HG02852 (cell line): ENCODE measurements around the gene PYY.
"Not testable (repeated sequence)": the region's sequence is repeated elsewhere in the genome, so short reads cannot be mapped to it uniquely, and the experiment has no call there.

Experiments
- ATAC-seq: cut with Tn5 transposase; IDR thresholded peaks from one replicate; pipeline ENCODE4 v1.9.1; 2021; ENCODE audit warnings: mild to moderate bottlenecking, moderate library complexity; ENCODE audit not compliant: unreplicated experiment

PYY gene

DNA sequence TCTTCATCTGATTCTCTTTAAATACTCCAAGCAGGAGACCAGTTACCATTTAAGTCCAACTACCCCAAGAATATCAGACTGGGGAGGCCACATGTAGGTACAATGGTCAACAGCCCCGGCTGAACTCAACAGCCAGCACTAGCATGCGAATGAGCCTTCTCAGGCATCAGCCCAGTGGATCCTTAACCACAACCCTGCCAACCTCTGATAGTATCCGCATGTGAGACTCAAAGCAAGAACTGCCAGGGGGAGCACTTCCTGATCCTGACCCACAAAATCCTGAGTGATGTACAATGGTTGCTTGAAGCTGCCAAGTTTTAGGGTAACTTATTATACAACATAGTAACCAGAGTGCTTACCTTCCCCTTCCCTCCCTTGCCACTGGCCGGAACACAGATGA, 4.0 kb downstream of the PYY start:
- no peak for ATAC-seq

DNA sequence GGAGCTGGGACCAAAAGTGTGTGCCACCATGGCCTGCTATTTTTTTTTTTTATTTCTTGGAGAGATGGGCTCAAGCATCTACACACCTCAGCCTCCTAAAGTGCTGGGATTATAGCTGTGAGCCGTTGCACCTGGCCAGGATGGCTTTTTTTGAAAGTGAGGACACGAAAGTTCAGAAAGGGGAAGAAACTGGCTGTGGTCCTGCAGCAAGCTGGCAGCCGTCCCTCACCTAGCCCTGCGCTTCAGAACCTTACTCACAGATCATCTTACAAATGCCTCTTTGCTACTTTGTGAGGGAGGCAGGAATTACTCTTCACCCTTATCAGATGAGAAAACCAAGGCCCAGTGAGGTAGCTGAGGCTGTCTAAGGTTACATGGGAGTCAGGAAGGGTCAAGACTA, 7.0 kb downstream of the PYY start:
- no peak for ATAC-seq

DNA sequence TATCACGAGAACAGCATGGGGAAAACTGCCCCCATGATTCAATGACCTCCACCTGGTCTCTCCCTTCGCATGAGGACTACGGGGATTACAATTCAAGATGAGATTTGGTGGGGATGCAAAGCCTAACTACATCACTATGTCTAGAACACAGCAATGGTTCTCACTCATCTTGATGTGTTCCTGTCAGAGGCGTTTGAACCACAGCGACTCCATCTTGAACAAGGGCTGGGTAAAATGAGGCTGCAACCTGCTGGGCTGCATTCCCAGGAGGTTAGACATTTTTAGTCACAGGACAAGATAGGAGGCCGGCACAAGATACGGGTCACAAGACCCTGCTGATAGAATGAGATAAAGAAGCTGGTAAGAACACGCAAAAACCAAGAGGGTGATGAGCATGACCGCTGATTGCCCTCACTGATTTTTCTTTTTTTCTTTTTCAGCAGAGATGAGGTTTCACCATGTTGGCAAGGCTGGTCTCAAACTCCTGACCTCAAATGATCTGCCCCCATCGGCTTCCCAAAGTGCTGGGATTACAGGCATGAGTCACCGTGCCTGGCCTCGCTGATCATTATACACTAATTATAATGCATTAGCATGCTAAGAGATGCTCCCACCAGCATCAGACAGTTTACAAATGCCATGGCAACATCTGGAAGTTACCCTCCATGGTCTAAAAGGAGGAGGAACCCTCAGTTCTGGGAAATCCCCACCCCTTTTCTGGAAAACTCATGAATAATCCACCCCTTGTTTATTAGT, 8.5 kb downstream of the PYY start:
- ATAC-seq, result no peak

DNA sequence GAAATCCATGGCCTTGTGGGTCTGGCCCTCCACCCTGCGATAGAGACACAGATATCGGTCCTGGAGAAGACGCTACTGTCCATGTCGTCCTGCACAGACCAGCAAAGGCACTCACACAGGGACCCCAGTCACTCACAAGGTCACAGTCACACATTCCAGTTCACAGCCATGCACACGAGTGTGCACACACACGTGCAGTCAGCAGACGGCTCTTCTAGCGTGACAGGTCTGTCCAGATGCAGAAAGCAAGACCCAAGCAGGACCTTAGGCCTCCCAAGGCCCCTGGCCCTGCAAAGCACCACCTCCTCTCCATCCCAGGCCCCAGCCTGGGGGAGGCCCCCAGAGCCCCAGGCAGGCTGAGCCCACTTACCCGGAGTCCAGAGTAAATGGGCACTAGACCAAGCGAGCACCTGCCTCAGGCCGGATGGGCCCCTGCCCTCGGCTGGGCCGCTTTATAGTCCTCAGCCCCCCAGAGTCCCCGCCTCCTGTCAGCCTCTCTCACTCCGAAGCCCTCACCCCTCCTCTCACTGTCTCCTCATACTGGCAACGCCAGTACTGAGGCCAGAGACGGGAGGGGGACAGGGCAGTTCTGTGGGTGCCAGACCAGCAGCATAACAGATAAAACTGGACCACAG, 11.6 kb downstream of the PYY start, which contains the start of gene PPY:
Gene PPY (minus strand): TSS at position 426 of the 635 bp plus-strand sequence. CDS start 822 bp downstream, outside the sequence.
- no peak for ATAC-seq

DNA sequence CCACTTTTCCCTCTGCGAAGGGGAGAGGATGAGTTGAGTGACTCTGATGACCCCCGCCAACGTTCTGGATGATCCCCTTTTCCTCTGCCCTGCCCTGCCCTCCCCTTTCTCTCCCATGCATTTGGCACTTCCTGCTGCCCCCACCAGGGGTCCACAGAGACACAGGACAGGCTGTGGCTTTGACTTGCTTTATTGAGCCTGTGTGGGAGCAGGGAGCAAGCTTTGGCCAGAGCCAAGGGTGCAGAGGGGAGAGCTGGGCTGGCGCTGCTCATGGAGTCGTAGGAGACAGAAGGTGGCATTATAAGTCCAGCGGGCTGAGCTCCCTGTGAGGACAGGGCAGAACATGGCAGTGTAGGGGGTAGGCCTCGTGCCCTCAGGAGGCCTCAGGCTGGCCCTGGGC, 13.1 kb downstream of the PYY start:
- no peak for ATAC-seq

DNA sequence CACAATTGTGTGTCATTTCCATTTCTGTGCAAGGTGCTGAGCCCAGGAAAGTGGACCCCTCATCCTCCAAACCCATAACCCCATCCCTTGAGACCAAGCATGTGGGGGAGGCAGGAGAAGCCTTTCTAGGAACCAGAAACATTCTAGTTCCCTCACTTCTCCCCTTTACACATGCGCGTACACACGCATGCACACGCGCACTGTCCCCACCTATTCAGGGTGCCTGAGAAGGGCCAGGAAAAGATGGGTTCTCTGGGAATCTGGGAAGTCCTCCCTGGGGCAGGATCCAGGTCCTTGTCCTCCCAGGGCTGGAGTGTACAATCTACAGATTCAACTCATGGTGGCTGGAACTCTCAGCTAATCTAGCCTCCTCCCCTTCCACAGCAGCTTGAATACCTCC, 13.9 kb downstream of the PYY start:
- no peak for ATAC-seq

DNA sequence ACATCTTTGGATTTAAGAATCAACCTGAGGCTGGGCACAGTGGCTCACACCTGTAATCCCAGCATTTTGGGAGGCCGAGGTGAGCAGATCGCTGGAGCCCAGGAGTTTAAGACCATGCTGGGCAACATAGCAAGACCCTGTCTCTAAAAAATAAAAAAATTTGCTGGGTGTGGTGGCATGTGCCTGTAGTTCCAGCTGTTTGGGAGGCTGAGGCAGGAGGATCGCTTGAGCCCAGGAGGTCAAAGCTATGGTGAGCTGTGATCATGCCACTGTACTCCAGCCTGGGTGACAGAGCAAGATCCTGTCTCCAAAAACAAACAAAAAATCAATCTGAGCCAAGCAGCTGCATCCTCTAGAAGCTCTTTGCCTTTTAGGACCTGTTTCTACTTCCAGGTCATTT, 14.3 kb downstream of the PYY start:
- not testable (repeated sequence) for ATAC-seq

DNA sequence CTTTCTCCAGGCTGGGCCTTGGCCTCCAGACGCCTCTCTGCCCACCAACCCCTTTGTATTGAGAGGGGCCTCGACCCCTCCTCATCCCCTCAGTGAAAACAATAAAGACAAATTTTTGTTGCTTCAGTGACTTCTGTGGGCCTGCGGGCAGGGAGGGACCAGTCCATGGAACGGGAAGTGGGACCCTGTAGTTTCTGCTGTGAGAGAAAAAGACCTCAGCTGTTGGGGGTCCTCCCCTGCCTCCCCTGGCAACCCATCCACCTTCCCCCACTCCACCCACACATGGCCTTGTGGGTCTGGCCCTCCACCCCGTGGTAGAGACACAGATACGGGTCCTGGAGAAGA, 14.9 kb downstream of the PYY start:
- ATAC-seq, result no peak

DNA sequence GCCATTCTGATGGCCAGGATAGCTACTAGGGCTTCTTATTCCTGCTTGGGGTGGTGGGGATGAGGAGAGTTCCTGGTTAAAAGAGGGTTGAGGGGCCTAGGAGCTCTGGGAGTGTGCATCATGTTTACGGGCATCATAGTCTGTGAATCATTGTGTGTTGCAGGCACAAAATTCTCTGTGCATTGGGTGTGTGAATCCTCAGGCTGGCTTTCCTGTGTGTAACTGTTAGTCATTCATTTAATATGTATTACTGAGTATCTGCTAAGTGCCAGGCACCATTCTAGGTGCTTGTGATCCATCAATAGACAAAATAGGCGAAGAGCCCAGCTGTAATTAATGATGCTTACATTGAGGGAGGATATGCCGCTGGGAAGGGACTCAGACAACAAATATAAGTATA, 17.3 kb downstream of the PYY start:
- ATAC-seq, result no peak

DNA sequence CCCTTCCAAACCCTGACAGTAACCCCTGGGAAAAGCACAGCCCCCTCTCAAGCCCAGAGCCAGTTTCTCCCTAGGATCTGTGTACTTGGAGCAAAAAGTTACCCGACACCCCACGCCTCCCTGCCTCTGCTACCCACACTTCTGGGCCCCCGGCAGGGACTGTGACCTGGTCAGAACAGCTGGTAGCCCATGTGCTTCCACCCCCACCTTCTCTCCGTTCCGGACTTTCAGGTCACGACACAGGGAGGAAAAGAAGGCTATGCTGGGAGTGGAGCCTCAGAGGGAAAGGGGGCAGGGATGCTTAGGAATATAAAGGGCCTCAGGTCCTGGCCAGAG, 17.8 kb downstream of the PYY start:
- ATAC-seq, result no peak

DNA sequence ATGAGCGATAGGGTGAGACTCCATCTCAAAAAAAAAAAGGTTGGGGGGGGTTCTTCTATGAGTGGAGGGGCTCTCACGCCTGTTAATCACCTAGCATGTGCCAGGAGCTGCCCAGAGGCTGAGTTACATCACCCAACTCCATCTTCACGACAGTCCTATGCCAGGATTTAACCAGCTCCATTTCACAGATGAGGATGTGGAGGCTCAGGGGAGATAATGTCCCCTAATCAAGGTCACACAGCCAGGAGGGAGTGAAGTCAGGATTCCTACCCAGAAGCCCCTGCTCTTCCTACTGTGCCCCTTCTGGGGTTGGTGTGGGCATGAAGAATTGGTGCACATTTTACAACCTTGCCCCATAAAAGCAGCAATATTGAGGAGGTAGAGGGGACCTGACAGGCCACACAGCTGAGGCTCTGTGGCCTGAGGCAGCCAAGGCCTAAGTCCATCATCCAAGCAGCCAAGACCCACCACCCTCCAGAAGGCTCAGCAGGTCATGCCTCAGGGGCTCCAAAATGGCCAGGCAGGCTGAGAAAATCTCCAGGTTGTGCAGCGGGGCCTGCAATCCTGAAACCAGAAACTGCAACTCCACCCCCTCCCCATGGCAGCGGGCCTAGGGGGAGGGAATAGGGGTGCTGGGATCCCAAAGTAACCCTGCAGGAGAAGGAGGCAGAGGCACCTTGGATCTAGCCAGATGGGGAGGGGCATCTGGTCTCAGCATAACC, 18.4 kb downstream of the PYY start:
- no peak for ATAC-seq

DNA sequence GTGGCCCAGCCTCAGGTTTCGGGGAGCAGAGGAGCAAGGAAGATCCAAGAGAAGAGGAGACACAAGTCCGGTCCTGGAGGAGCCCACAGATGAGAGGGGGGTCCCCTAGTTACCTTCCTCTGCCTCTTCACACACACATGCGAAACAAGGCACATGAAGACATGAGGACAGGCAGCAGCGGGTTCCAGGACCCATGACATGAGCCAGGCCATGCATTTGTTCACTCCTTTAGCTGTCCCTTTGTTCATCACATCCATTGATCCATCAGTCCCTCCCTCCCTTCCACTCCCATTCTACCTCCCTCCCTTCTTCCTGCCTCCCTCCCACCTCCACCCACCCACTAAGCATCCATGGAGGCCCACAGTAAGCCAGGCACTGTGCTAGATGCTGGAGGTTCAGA, 20.8 kb downstream of the PYY start:
- ATAC-seq, result no peak

DNA sequence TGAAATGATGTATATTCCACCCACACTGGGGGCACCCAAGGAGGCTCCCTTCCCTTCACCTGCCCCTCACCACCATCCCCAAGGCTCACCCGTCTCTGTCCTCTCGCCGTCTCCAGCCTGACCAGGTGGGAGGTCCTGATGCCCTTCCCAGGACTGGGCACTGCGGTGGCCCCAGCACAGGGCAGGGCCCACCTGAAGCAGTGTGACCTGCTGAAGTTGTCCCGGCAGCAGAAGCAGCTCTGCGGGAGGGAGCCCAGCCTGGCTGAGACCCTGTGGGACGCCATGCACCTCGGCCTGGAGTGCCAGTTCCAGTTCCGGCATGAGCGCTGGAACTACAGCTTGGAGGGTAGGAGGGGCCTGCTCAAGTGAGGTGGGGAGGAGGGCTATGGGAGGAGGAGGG, 21.4 kb downstream of the PYY start:
- ATAC-seq, result no peak

DNA sequence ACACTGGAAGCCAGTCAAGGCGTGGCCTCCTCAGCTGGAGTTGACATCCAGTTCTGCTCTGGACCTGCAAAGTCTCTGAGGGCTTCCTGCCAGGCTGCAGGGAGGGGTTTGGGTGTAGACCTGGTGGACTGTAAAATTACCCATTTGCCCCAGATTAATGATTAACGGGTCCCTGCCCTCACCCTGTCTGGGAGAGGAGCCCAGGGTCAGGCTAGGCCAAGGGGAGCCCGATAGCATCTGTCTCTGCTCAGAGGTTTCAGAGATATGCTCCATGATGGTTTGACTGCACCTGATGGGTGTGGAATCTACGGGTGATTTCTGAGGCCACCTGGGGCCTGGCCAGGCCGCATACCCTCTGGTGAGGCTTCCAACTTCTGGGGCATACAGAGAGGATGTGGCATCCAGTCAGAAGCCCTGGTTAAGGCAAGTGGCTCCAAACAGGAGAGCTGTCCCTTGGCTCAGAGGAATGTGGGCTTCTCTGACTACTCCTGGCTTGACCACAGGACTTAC, 22.6 kb downstream of the PYY start:
- no peak for ATAC-seq

DNA sequence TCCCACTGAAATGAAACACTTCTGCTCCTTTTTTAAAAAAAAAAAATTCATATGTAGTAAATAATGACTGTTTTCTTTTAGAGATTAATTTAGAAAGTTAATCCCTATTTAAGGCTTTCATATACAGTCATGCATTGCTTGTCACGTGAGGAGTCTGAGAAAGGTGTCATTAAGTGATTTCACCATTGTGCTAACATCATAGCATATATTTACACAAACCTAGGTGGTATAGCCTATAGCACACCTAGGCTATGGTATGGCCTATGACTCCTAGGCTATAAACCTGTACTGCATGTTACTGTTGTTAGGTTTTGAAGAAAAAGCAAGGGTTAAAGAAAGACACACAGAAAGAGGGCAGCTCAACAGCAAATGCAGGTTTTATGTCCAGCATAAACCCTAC, 25.1 kb downstream of the PYY start:
- ATAC-seq, result no peak

DNA sequence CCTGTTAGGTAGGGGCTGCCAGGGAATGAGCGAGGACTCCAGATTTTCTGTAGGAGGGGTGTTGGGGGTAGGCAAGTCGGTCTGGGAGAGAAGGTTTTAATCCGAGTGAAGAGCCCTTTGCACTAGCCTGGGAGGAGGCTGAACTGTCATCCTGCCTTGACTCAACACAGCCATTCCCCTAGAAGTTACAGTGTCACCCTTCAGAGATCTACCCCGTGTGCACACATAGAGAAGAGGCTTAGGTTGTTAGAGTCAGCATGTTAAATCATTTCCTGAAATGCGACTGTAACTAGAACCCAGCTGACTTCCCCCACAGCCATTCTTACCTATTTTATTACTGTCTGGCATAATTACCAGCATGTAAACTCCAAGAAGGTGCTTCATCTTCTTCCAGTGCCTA, 25.8 kb downstream of the PYY start:
- not testable (repeated sequence) for ATAC-seq

DNA sequence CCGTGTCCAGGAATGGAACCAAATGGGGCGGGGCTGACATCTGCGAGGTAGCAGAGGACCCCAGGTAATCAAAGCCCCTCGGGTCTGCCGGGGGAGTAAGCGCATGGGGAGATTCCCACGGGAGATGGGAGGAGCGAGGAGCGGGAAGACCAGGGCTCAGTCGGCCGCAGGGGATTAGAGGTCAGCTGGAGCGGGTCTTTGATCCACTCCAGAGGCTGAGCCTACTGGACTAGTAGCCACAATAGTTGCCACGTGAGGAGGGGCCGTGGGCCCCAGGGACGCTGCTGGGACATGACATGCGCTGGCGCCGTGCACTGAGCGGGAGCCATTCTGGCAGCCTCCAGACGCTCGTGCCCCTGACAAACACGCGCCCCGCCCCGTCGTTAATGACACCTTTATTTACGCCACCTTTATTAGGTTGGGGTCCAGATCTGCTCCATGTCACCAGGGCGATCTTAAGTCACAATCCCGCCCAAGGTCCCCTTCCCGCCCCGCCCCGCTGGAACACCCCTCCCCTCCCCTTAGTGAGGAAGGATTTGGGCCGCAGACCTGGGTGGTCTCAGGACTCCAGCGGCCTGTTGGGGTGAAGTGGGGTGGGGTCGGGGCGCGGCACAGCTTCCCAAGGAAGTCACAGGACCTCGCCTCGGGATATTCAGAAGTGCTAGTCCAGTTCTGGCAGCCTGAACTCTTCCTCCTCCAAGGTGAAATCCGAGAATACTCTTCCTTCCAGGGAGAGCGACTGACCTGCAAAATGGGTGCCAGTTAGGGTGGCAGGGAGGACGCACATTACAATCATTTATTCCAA, 26.5 kb downstream of the PYY start:
- no peak for ATAC-seq

DNA sequence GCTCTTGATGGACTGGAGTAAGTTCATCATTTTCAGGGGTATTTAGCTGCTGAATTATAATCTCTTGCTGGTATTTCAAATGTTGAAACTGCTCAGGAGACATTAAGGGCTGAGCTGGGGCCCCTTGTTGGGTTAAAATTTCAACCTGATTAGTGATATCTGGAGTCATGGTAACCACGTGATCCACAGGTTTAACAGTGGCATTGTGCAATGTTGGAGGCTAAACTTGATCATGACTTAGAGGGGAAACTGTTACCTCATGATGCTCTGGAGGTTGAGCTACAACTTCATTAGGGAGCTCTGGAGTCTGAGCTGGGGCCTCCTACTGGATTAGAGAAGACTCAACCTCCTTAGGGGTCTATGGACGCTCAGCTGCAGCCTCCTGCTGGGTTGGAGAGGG, 29.2 kb downstream of the PYY start:
- ATAC-seq, result no peak

DNA sequence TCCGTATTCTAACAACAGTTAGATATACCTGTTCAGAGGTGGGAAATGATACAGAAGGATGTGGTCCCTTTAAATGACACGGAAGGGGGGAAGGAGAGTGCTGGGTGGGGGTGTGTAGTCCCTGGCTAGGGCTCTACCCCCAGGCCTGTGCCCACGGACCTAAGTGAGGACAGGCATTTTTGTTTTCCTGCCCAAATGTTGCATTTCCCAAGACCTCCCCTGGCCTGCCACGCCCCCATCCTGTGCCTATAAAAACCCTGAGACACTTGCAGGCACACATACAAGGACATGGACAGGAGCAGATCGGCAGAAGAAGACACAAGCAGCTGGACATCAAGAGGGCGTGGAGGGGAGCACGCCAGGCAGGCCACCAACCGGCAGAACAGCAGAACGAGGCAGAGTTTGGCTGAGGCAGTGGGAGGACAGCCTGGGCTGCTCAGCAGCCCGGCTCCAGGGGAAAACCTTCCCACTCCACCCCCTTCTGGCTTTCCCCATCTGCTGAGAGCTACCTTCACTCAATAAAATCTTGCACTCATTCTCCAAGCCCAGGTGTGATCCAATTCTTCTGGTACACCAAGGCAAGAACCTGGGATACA, 33.1 kb downstream of the PYY start:
- no peak for ATAC-seq

DNA sequence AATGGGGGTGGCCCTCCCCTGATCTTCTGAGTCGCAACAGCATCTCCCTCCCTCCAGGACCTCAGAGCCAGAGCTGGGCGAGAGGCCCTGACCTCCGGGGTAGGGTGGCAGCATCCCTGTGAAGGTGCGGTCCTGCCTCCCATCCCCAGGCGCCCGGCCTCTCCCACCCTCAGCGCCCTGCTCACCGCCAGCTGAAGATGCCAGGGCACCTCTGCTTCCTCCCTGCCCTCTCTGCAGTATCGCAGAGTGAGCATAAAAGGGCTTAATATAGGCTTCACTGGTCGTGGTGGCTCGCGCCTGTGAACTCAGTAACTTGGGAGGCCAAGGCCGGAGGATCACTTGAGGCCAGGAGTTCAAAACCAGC, 35.7 kb downstream of the PYY start:
- no peak for ATAC-seq
